ENCODE measurements around the gene AFAP1.

DNA sequence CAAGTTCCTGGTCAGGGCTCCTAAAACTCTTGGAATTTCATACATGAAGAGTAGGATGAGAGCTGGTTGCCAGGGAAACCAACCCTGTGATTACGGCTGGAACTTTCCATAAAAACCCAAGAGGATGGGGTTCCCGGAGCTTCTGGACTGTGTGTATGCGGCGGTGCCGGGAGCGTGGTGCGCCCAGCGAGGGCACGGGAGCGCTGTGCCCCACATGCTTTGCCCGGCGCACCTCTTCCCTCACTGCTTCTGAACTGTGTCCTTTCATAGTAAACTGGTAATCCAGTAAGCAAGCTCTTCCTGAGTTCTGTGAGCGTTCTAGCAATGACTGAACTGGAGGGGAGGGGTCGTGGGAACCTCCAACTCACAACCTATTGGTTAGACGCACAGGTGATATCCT lies 152.6 kb downstream of the AFAP1 start:
- TF ChIP-seq POLR2A (IDR thresholded peaks at IDR 0.05; ENCODE audit: low read depth, low read length) (no peak), TAF1 (IDR thresholded peaks at IDR 0.05; ENCODE audit: borderline replicate concordance, low read depth, low read length) (no peak), POLR2AphosphoS5 (IDR thresholded peaks at IDR 0.05; ENCODE audit: low read depth, low read length) (no peak)
